ENCODE results near the gene LDAH.

Gene LDAH

GRCh38 chr2:20673686-20674308, 149.1 kb downstream of the LDAH start:
- H3K27me3 Mint-ChIP-seq = no peaks in the 10 kb centered on the region
- peak overlapping the region; percentile 90 for H3K27ac Mint-ChIP-seq
- no peak overlapping the region for H3K4me3 Mint-ChIP-seq
- no peaks in the 10 kb centered on the region for H3K36me3 Mint-ChIP-seq
- H3K4me1 Mint-ChIP-seq = peaks cover 87% of the 10 kb centered on the region
- ATAC-seq = no peak
- no peaks in the 10 kb centered on the region for H3K9me3 Mint-ChIP-seq

DNA sequence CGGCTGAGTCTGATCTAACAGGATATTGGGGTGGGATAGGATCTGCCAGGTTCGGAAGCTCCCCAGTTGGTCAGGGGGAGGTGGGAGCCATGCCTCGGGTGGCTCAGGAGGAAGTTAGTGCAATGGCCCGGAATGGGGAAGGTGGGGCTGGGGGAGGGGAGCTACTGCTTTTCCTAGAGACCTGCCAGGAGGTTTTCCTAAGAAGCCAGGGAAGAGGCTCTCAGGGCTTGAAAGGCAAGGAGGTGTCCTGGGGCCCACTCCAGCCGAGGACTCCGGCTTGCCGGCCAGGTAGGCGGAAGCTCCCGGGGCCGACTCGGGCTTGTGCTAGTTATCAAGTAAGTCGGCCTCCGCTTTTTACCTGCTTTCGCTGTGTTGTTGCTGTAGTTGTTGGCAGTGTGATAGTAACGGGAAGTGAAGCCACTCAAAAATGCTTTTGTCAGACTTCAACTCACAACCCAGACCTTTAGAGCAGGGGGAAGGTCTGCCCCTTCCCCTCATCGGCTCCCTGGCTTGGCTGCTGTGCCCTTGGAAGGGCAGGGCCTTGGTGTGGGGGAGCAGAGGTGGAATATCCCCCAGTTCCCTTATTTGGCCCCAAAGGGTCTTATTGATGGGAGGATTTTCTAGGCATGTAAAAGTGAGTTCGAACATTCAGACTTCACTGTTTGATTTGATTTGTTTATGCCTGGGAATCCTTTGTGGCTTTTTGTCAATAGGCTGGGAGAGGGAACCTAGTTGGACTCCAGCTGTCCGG, 150.5 kb downstream of the LDAH start:
- Mint-ChIP-seq H3K36me3 (no peaks in the 10 kb centered on the region), H3K4me1 (peaks cover 91% of the 10 kb centered on the region), H3K9me3 (no peaks in the 10 kb centered on the region), H3K27me3 (no peaks in the 10 kb centered on the region), H3K27ac (peak overlapping the region; percentile 90), H3K4me3 (peak overlapping the region; percentile 65)
- ATAC-seq = no peak

DNA sequence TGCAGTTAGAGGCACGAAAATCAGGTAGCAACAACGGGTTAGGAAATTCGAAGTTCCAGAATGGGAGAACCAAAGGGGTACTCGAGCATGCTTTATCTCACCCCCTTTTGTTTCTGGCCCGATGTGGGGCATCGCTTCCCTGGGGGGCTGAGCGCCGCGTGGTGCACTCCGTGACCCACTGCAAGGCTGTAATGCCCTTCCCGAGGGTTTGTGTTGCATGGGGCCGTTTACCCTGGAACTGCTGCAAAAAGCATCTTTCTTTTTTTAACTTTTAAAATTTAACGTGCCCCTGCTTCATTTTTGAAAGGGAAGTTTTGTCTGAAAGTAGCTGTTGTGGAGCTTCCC, 151.2 kb downstream of the LDAH start:
- Mint-ChIP-seq H3K9me3 (no peaks in the 10 kb centered on the region), H3K4me1 (peaks cover 85% of the 10 kb centered on the region), H3K27ac (peak overlapping the region; percentile 90), H3K36me3 (no peaks in the 10 kb centered on the region), H3K27me3 (no peaks in the 10 kb centered on the region), H3K4me3 (peak overlapping the region; percentile 65)
- ATAC-seq = no peak

- ATAC-seq = no peak
- peaks cover 84% of the 10 kb centered on the region for H3K4me1 Mint-ChIP-seq
- H3K27me3 Mint-ChIP-seq = no peaks in the 10 kb centered on the region
- H3K36me3 Mint-ChIP-seq = no peaks in the 10 kb centered on the region
- H3K4me3 Mint-ChIP-seq = peak overlapping the region; percentile 21
- H3K27ac Mint-ChIP-seq = no peak overlapping the region
- H3K9me3 Mint-ChIP-seq = no peaks in the 10 kb centered on the region
These were observed 151.7 kb downstream of the LDAH start for GRCh38 chr2:20671036-20671735.

DNA sequence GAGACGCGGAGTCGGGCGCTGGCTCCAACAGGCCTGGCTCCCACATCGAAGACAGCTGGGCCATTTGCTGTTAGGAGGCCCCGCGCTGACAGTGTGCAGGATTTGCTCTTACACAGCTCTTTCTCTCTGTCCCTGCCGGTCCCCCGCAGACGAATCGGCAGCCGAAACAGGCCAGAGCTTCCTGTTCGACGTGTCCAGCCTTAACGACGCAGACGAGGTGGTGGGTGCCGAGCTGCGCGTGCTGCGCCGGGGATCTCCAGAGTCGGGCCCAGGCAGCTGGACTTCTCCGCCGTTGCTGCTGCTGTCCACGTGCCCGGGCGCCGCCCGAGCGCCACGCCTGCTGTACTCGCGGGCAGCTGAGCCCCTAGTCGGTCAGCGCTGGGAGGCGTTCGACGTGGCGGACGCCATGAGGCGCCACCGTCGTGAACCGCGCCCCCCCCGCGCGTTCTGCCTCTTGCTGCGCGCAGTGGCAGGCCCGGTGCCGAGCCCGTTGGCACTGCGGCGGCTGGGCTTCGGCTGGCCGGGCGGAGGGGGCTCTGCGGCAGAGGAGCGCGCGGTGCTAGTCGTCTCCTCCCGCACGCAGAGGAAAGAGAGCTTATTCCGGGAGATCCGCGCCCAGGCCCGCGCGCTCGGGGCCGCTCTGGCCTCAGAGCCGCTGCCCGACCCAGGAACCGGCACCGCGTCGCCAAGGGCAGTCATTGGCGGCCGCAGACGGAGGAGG, 152.4 kb downstream of the LDAH start:
- H3K4me3 Mint-ChIP-seq = no peak overlapping the region
- H3K27me3 Mint-ChIP-seq = no peaks in the 10 kb centered on the region
- H3K27ac Mint-ChIP-seq = no peak overlapping the region
- peaks cover 83% of the 10 kb centered on the region for H3K4me1 Mint-ChIP-seq
- no peak for ATAC-seq
- no peaks in the 10 kb centered on the region for H3K36me3 Mint-ChIP-seq
- H3K9me3 Mint-ChIP-seq = no peaks in the 10 kb centered on the region

DNA sequence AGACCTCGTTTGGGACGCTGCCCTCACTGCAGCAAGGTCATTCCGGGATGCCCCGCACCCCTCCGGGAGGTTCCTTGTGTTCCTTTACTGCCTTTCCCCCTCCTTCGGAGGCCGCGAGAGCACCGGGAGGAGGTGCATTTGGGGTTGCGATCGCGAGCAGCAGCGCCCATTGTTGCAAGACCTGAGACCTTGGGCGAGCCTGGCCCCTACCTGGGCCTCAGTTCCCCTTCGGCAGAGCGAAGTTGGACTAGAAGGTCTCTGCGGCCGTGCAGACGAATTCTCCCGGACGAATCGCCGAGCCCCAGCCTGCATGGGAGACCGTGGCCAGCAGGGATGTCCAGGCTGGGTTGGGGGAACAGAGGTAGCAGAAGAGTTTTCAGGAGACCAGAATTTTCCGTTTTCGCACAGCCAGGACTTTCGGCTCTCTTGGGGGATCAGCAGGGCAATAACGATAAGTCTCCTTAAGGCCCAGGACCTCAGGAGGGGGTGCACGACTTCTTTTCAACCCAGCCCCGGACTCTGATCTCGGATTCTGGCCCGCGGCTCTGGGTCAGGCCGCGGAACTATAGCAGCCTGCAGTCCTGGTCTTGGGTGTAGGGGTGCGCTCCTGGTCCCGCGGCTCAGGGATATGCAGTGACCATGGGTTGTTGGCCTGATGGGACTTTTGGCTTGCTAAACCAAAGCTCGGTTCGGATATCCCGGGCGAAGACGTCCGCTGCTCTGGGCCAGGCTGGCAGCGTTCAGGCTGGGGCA, 153.2 kb downstream of the LDAH start:
- Mint-ChIP-seq H3K9me3 (no peaks in the 10 kb centered on the region), H3K4me1 (peaks cover 83% of the 10 kb centered on the region), H3K36me3 (no peaks in the 10 kb centered on the region), H3K27ac (peak overlapping the region; percentile 55), H3K27me3 (no peaks in the 10 kb centered on the region), H3K4me3 (peak overlapping the region; percentile 34)
- no peak for ATAC-seq

DNA sequence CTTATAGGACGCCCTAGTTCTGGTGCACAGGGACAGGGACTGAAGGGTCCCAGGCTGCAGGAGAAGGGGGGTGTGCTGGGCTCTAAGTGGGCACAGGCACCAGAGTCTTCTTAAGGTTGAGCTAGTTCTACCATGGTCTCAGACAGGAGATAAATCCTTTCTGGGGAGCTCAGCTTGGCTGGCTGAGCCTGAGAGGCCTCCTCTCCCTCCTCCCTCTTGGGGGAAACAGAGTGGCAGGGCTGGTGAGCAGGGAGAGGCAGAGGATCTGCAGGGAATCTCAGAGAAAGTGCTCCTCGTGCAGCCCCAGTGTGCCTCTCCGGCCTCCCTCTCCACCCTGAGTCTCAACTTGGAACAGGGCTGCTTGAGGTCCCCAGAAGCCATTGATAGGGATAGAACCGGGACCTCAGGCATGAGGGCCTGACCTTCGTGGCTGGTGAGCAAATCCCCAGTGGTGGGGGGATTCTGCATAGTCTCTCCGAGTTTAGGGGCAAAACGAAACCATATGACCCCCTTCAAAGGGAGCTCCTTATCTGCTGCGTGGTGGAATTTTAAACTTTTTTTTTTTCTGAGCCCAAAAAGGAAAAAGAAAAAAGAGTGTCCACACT, 153.9 kb downstream of the LDAH start:
- Mint-ChIP-seq H3K4me3 (peak overlapping the region; percentile 67), H3K9me3 (no peaks in the 10 kb centered on the region), H3K4me1 (peaks cover 83% of the 10 kb centered on the region), H3K27ac (peak overlapping the region; percentile 55), H3K36me3 (no peaks in the 10 kb centered on the region), H3K27me3 (no peaks in the 10 kb centered on the region)
- no peak for ATAC-seq

- H3K27me3 Mint-ChIP-seq = no peaks in the 10 kb centered on the region
- peak overlapping the region; percentile 55 for H3K27ac Mint-ChIP-seq
- no peaks in the 10 kb centered on the region for H3K36me3 Mint-ChIP-seq
- ATAC-seq = no peak
- no peaks in the 10 kb centered on the region for H3K9me3 Mint-ChIP-seq
- H3K4me1 Mint-ChIP-seq = peaks cover 83% of the 10 kb centered on the region
- peak overlapping the region; percentile 67 for H3K4me3 Mint-ChIP-seq
These were observed 154.4 kb downstream of the LDAH start for GRCh38 chr2:20668451-20668850.

DNA sequence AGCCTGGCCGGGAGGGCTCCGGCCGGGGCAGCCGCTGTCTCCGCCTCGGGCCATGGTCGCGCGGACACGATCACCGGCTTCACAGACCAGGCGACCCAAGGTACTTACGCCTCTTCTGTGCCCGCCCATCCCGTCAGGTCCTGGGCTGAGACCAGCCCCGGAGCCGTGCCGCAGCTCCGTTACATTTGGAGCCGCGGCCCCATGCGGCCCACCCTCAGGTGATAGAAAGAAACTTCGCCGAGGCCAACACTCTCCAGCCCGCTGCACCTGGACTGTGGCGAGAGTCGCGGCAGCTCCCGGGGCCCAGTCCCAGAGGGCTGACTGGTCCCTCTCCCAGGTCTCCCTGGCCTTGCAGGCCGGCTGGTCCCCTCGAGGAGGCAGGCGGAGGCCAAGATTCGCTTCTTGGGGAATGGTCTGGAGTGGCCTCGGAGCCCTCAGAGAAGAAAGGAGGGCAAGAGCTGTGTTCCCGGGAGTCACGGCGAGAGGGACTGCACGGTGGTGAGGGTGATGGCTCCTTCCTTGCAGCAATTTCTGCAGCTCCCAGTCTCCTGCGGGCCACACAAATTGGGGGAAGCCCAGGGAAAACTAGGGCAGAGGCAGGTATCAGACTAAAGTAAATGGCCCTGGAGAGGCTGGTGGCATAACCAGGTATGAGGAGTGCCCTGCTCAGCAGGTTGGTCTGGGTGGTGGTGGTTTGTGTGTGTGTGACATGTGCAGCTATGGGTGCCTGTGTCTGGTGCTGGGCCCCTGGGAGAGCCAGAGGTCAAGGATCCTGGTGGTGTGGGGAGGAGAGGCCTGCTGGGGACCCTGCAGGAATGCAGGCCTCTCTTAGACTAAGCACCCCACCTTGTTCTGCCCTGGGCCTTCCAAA, 155.1 kb downstream of the LDAH start:
- Mint-ChIP-seq H3K27me3 (no peaks in the 10 kb centered on the region), H3K27ac (peak overlapping the region; percentile 54)

GRCh38 chr2:20667151-20667530, 155.8 kb downstream of the LDAH start:
- Mint-ChIP-seq H3K4me3 (peak overlapping the region; percentile 67), H3K4me1 (peaks cover 72% of the 10 kb centered on the region), H3K36me3 (no peaks in the 10 kb centered on the region), H3K9me3 (no peaks in the 10 kb centered on the region), H3K27ac (peak overlapping the region; percentile 89), H3K27me3 (no peaks in the 10 kb centered on the region)
- no peak for ATAC-seq

More for the DNA sequence above, 155.1 kb downstream of the LDAH start:
- ATAC-seq = peak; percentile 1
- Mint-ChIP-seq H3K4me1 (peaks cover 77% of the 10 kb centered on the region), H3K36me3 (no peaks in the 10 kb centered on the region), H3K4me3 (peak overlapping the region; percentile 67), H3K9me3 (no peaks in the 10 kb centered on the region)

DNA sequence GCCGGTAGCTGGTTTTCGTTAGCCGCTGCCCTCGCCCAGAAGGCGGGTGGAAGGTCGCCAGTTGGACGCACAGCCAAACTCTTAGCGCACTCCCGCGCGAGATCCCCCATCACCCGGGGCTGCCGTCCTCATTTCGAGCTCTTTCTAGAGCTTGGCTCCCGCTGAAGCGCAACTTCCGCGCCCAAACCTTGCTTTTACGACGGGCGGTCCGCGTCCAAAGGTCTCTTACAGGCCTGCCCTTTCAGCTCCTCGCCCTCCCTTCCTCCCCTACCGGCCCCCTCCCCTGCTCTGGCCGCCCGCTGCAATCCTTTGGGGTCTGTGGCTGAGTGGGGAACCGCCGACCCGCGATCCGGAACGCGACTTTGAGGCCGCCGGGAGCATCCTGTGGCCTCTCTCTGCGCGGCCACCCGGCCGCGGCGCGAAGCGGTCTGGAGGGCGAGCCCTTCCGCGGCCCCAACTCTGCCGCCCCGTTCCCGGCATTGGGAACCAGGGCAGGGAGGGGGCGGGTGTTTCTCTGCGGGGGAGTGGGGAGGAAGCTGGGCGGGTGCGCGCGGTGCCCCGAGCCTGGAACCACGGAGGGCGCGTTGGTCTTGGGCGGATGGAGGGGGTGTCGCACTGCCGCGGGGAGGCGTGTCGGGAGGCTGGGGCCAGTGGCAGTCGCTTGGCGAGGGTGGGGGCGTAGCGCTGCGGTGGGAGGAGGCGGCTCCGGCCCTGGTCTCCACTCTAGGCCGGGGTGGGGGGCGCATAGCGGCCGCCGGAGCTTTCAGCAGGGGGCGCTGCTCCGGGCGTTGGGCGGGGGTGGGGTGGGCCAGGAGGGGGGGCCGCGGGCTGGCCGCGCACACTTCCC, 156.4 kb downstream of the LDAH start, which contains the start of gene GDF7:
Gene GDF7 (plus strand): TSS at position 841 of the 847 bp plus-strand sequence. CDS start 96 bp downstream, outside the sequence.
- Mint-ChIP-seq H3K9me3 (no peaks in the 10 kb centered on the region), H3K27me3 (no peaks in the 10 kb centered on the region), H3K4me1 (peaks cover 72% of the 10 kb centered on the region), H3K27ac (peak within 1 kb of the TSS; percentile 89), H3K4me3 (peak within 1 kb of the TSS; percentile 90), H3K36me3 (no peaks in the 10 kb centered on the region)
- ATAC-seq = peak; percentile 89

GRCh38 chr2:20666005-20666303, 156.9 kb downstream of the LDAH start:
- ATAC-seq = peak; percentile 11
- Mint-ChIP-seq H3K9me3 (no peaks in the 10 kb centered on the region), H3K27me3 (no peaks in the 10 kb centered on the region), H3K4me3 (peak overlapping the region; percentile 90), H3K27ac (peak overlapping the region; percentile 89), H3K36me3 (no peaks in the 10 kb centered on the region), H3K4me1 (peaks cover 69% of the 10 kb centered on the region)

All from stimulated activated memory B cell treated with anti-CD40 and anti-IgM and Interleukin-4, amounts not matched to agents 10 μg/mL and 1 μg/mL and 100 μg/mL, for 72 hours (primary cell).